Measurements from ENCODE around the gene CCNL2.

CCNL2 gene

GRCh38 chr1:1393428-1393827 is 5.7 kb downstream of the CCNL2 start:
- H3K4me3 ChIP-seq (replicated peaks; ENCODE audit: low read depth, low read length): no peak overlapping the region
- TF ChIP-seq CTCF (IDR thresholded peaks at IDR 0.05; ENCODE audit: low read depth, low read length, missing control alignments): no peak
- DNase-seq (ENCODE audit: extremely low read depth, low read depth): no peak

GRCh38 chr1:1393014-1393413 is 6.1 kb downstream of the CCNL2 start:
- H3K4me3 ChIP-seq (replicated peaks; ENCODE audit: low read depth, low read length): no peak overlapping the region
- no peak for DNase-seq (ENCODE audit: extremely low read depth, low read depth)
- no peak for TF ChIP-seq CTCF (IDR thresholded peaks at IDR 0.05; ENCODE audit: low read depth, low read length, missing control alignments)

- H3K4me3 ChIP-seq (replicated peaks; ENCODE audit: low read depth, low read length): no peak overlapping the region
- TF ChIP-seq CTCF (IDR thresholded peaks at IDR 0.05; ENCODE audit: low read depth, low read length, missing control alignments): no peak
- DNase-seq (ENCODE audit: extremely low read depth, low read depth): no peak
Measured at GRCh38 chr1:1391225-1391624, 7.9 kb downstream of the CCNL2 start.

- TF ChIP-seq CTCF (IDR thresholded peaks at IDR 0.05; ENCODE audit: low read depth, low read length, missing control alignments): no peak
- DNase-seq (ENCODE audit: extremely low read depth, low read depth): no peak
- no peak overlapping the region for H3K4me3 ChIP-seq (replicated peaks; ENCODE audit: low read depth, low read length)
Measured at GRCh38 chr1:1390675-1391074, 8.5 kb downstream of the CCNL2 start.

- H3K4me3 ChIP-seq (replicated peaks; ENCODE audit: low read depth, low read length): no peak overlapping the region
- DNase-seq (ENCODE audit: extremely low read depth, low read depth): no peak
- no peak for TF ChIP-seq CTCF (IDR thresholded peaks at IDR 0.05; ENCODE audit: low read depth, low read length, missing control alignments)
Measured at GRCh38 chr1:1388078-1388472, 11.1 kb downstream of the CCNL2 start.

- DNase-seq (ENCODE audit: extremely low read depth, low read depth): no peak
- no peak for TF ChIP-seq CTCF (IDR thresholded peaks at IDR 0.05; ENCODE audit: low read depth, low read length, missing control alignments)
- no peak overlapping the region for H3K4me3 ChIP-seq (replicated peaks; ENCODE audit: low read depth, low read length)
Measured at GRCh38 chr1:1387098-1388077, 11.7 kb downstream of the CCNL2 start.

All from HFF-Myc (cell line).